ENCODE results near the gene SUCLG1. TPM values are rescaled to one million over a fixed set of nuclear protein-coding genes. Genes with fewer than 3 reads are reported as not detected.

SUCLG1 gene
- total and polyA plus RNA-seq, 5 experiments from 2014 or later, result 44.0 to 93.7 (median 89.7) TPM

Other genes starting within 250 kb of the SUCLG1 start
- 1 to 10 TPM; 1.2 to 1.5 TPM for gene DNAH6, start 57.2 kb upstream of the SUCLG1 start, total RNA-seq
- 1 to 10 TPM in 2 of 3 donors, under 1 TPM in 1; 0.74 to 1.6 (median 1.1) TPM for gene DNAH6, start 57.2 kb upstream of the SUCLG1 start, polyA plus RNA-seq

All from naive thymus-derived CD8-positive, alpha-beta T cell (primary cell).